ENCODE data around the gene GNAI2. TPM values are rescaled to one million over a fixed set of nuclear protein-coding genes. Genes with fewer than 3 reads are reported as not detected.

Gene GNAI2
- total RNA-seq, 1 donor from 2014 or later: 225 TPM

Other genes starting within 250 kb of the GNAI2 start
- gene RBM5, start 147.3 kb upstream of the GNAI2 start, total RNA-seq: 154 and 161 TPM in 2 replicates
- 0.14 and 0.31 TPM in 2 replicates for gene SEMA3F, start 80.9 kb upstream of the GNAI2 start, total RNA-seq
- not detected in 2 replicates for gene GNAT1, start 44.6 kb upstream of the GNAI2 start, total RNA-seq
- gene SLC38A3, start 30.9 kb upstream of the GNAI2 start, total RNA-seq: not detected in 2 replicates
- gene SEMA3B, start 32.9 kb downstream of the GNAI2 start, total RNA-seq: 0.45 and 0.82 TPM in 2 replicates
- not detected in 2 replicates for gene LSMEM2, start 42.9 kb downstream of the GNAI2 start, total RNA-seq
- gene IFRD2, start 56.2 kb downstream of the GNAI2 start, total RNA-seq: 231 and 233 TPM in 2 replicates
- gene HYAL3, start 63.2 kb downstream of the GNAI2 start, total RNA-seq: 7.1 and 7.3 TPM in 2 replicates
- gene NAA80, start 63.2 kb downstream of the GNAI2 start, total RNA-seq: 17.3 and 20.0 TPM in 2 replicates
- 0.28 and 0.50 TPM in 2 replicates for gene HYAL1, start 67.4 kb downstream of the GNAI2 start, total RNA-seq
- 14.4 and 16.3 TPM in 2 replicates for gene HYAL2, start 86.5 kb downstream of the GNAI2 start, total RNA-seq
- 24.4 and 25.0 TPM in 2 replicates for gene TUSC2, start 92.0 kb downstream of the GNAI2 start, total RNA-seq
- 68.3 and 68.8 TPM in 2 replicates for gene RASSF1, start 104.6 kb downstream of the GNAI2 start, total RNA-seq
- 1.2 and 1.3 TPM in 2 replicates for gene ZMYND10, start 109.5 kb downstream of the GNAI2 start, total RNA-seq
- gene NPRL2, start 114.6 kb downstream of the GNAI2 start, total RNA-seq: 38.1 and 43.0 TPM in 2 replicates
- 23.9 and 27.0 TPM in 2 replicates for gene CYB561D2, start 114.7 kb downstream of the GNAI2 start, total RNA-seq
- 20.3 and 20.5 TPM in 2 replicates for gene TMEM115, start 123.3 kb downstream of the GNAI2 start, total RNA-seq